C4-2B (cell line): ENCODE results near the gene ZDHHC14.

ENCODE experiments used
- CTCF ChIP-seq: fragments of 450-650 bp; conservative IDR thresholded peaks from 2 replicates; pipeline ENCODE4 v1.5.1; 2017; ENCODE audit warnings: mild to moderate bottlenecking
- ZFX ChIP-seq: fragments of 450-650 bp; IDR thresholded peaks from 2 replicates; pipeline ENCODE4 v1.6.1; 2017

GRCh38 chr6:157519255-157520116 lies 138.5 kb downstream of the ZDHHC14 start:
- TF ChIP-seq CTCF (no peak), ZFX (no peak)
